Endometrial microvascular endothelial cells (primary cell): ENCODE measurements around the gene ARMCX1. TPM values are rescaled to one million over a fixed set of nuclear protein-coding genes. Genes with fewer than 3 reads are reported as not detected.
"Not testable (repeated sequence)": the region's sequence is repeated elsewhere in the genome, so short reads cannot be mapped to it uniquely, and the experiment has no call there.

Experiments used
- in situ Hi-C: cut with HindIII; loops from 2 replicates; pipeline ENCODE4 v1.10.0; 2017; ENCODE audit warnings: low sequenced_read_pairs, low pct_unique_long_range_greater_than_20kb; ENCODE audit errors: inconsistent ontology term
- total RNA-seq: library from RNA; depleted of rRNA; stranded (reverse); fragments of >200 nt; gene quantifications from one replicate; pipeline ENCODE4 v1.2.3, GENCODE V29; 2015; ENCODE audit errors: inconsistent ontology term

Gene ARMCX1
- total RNA-seq: 17.7 TPM

DNA sequence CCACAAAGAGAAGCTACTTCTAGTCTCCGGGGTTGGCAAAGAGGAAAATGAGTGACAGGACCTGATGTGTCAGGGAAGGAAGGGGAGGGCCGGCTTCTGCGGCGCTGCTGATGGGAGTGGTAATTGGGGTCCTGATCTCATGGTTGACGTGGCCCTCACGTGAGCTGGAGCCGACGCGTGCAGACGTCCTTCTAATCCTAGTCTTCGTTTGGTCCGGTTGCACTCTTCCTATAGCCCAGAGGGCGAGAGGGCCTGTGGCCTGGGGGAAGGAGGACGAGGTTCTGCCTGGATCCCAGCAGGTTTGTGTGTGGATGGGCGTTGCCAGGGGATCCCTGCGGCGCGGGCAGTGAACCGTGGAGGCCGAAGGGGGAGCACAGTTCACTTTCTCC, at the start of gene ARMCX1:
ARMCX1 (plus strand) TSS at position 186 of the 389 bp plus-strand sequence. CDS start 2,384 bp downstream, outside the sequence.
- in situ Hi-C loops: no loop called here

DNA sequence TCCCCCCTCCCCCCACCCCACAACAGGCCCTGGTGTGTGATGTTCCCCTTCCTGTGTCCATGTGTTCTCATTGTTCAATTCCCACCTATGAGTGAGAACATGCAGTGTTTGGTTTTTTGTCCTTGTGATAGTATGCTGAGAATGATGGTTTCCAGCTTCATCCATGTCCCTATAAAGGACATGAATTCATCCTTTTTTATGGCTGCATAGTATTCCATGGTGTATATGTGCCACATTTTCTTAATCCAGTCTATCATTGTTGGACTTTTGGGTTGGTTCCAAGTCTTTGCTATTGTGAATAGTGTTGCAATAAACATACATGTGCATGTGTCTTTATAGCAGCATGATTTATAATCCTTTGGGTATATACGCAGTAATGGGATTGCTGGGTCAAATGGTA, 47.4 kb upstream of the ARMCX1 start:
- in situ Hi-C loops: not testable (repeated sequence)

DNA sequence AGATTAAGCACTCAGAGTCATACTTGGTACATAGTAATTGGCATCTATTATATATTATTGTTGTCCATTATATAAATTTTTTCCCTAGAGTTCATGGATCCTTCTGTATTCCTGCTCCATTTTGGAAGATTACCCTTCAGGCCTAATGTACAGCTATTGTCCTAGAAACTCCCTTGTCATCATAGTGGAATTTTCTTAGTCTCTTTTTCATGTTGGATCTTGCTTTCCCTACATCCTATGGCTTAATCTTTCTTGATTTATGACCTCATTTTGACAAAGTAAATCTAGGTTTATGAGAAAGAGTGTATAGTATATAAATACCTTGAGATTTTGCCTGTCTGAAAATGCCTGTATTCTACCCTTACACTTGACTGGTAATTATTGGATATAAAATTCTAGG, 43.0 kb upstream of the ARMCX1 start:
- in situ Hi-C loops: no loop called here

DNA sequence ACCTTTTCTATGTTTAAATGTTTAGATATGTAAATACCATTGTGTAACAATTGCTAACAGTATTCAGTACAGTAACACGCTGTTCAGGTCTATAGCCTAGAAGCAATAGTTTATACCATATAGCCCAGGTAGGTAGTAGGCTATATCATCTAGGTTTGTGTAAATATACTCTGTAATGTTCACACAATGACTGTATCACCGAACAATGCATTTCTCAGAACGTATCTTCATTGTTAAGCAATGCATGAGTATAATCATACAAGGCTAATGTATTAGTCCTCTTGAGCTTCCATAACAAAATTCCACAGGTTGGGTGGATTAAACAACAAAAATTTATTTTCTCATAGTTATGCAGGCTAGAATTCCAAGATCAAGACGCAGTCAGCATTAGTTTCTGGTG, 42.4 kb upstream of the ARMCX1 start:
- in situ Hi-C loops: no loop called here

DNA sequence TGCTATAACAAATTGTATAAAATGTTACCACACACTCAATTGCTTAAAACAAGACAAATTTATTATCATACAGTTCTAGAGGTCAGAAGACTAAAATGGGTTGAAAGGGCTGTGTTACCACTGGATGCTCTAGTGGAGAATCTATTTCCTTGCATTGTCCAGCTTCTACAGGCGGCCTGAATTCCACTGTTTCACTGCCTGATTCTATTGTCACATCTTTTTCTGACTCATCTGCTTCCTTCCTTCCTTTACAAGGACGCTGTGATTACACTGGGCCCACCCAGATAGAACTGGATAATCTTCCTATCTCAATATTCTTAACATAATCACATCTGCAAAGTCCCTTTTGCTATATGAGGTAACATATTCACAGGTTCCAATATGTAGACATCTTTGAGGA, 19.4 kb upstream of the ARMCX1 start:
- in situ Hi-C loops: no loop called here

- in situ Hi-C loops: no loop called here
Observed at GRCh38 chrX:101539116-101539515, 11.2 kb upstream of the ARMCX1 start.

- in situ Hi-C loops: no loop called here
Observed at GRCh38 chrX:101550751-101551379, 518 bp downstream of the ARMCX1 start.

DNA sequence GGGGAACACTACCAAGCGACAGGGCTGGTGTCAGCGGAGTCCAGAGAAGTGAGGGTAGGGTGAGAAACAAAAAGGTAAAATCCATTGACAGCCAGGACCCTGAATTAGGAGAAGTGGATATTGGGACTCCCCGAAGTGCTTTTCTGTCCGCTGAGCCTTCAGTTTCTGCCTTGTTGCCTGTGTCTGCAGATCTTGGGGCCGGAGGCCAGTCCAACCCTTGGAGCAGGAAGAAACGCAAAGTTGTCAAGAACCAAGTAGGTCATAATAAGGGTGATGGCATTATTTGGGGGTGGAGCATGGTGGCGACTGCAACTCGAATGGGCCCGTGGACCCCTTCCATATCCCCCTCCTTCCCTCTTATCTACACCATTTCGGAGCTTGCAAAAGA, 1.0 kb downstream of the ARMCX1 start:
- in situ Hi-C loops: no loop called here

GRCh38 chrX:101552714-101553113, 2.4 kb downstream of the ARMCX1 start:
- in situ Hi-C loops: no loop called here

GRCh38 chrX:101564651-101565050, 14.3 kb downstream of the ARMCX1 start:
- in situ Hi-C loops: no loop called here

DNA sequence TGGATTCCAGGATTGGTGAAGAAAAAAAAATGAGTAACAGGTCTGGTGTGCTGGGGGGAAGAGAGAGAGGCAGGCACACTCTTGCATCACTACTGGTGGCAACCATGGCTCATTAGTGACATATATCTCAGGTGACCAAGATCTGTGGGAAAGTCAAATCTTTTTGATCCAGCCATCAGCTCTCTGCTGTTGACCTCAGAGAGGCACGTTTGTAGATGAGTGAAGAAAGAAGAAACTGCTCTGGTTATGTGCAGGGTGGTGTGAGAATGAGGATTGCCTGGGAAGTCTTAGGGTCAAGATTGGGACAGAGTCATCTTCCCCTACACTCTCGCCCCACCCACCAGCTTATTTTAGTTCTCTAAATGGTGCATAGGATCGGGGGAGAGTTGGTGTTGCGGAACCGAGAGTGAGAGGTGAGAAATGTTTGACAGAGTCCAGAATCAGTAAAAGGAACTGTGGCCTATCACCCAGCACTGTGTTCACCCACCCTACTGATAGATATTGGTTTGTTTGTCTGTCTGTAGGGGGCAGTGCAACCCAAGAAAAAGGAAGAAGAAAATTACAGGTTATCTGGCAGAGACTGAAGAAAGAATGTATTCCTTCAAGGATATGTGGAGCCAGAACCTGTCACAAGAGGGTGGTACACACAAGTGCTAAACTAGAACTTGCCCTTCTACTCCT, 45.5 kb downstream of the ARMCX1 start:
- in situ Hi-C loops: no loop called here

GRCh38 chrX:101599592-101599991, 49.2 kb downstream of the ARMCX1 start:
- in situ Hi-C loops: not testable (repeated sequence)

DNA sequence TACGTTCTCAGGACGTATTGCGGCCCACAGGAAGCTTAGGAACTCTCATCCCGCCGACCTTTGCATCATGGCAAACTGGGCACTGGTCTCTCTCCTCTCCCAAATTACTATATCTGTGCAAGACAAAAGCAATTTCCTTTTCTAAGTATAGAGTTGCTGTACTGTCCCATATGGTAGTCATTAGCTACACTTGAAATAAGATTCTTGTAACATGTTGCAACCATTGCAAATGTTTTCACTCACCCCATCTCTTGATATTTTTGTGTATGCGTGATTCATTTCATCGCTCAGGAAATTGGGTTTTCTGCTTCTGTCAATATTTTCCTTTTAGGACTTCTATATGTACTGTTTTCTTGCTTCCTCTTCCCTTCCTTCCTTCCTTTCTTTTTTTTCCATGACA, 51.7 kb downstream of the ARMCX1 start:
- in situ Hi-C loops: no loop called here

Other genes starting within 250 kb of the ARMCX1 start
- gene TIMM8A, start 201.8 kb upstream of the ARMCX1 start, total RNA-seq: 8.3 TPM
- gene BTK, start 164.4 kb upstream of the ARMCX1 start, total RNA-seq: not detected
- 2,392 TPM for gene RPL36A, start 159.5 kb upstream of the ARMCX1 start, total RNA-seq
- 61.9 TPM for gene GLA, start 142.6 kb upstream of the ARMCX1 start, total RNA-seq
- gene HNRNPH2, start 142.3 kb upstream of the ARMCX1 start, total RNA-seq: 57.1 TPM
- gene ARMCX4, start 65.1 kb upstream of the ARMCX1 start, total RNA-seq: 2.4 TPM
- 55.0 TPM for gene ARMCX6, start 67.5 kb downstream of the ARMCX1 start, total RNA-seq
- 50.9 TPM for gene ARMCX3, start 72.6 kb downstream of the ARMCX1 start, total RNA-seq
- gene ARMCX2, start 109.3 kb downstream of the ARMCX1 start, total RNA-seq: 54.8 TPM